ENCODE data around the gene SLC10A4. TPM values are rescaled to one million over a fixed set of nuclear protein-coding genes. Genes with fewer than 3 reads are reported as not detected.

The SLC10A4 gene
- 3.1 TPM for total RNA-seq

GRCh38 chr4:48483006-48483776 lies at the start of gene SLC10A4:
Gene SLC10A4 (plus strand): TSS chr4:48483343. CDS start chr4:48483562, 219 bp downstream.

GRCh38 chr4:48490012-48490679 lies 7.0 kb downstream of the SLC10A4 start, which contains the start of gene ZAR1:
Gene ZAR1 (plus strand): TSS chr4:48490252. CDS start chr4:48490292, 40 bp downstream.

Other genes starting within 250 kb of the SLC10A4 start
- gene TEC, start 213.5 kb upstream of the SLC10A4 start, total RNA-seq: 3.9 TPM
- 93.8 TPM for gene SLAIN2, start 141.8 kb upstream of the SLC10A4 start, total RNA-seq
- 0.44 TPM for gene ZAR1, start 6.9 kb downstream of the SLC10A4 start, total RNA-seq

Measured in camera-type eye (tissue), 1 donor.